Activated CD8-positive, alpha-beta memory T cell treated with anti-CD3 and anti-CD28 coated beads for 36 hours (primary cell): ENCODE data around the gene PPP2R3A. TPM values are rescaled to one million over a fixed set of nuclear protein-coding genes. Genes with fewer than 3 reads are reported as not detected.

ENCODE experiments used
- CTCF ChIA-PET: fragments of 350-600 bp; sonication (Branson Sonifier 250); formaldehyde crosslinking; loops from one replicate; lab custom pipeline; 2021; ENCODE audit warnings: antibody characterized with exemption; lab: Charles Lee
- POLR2A ChIA-PET: fragments of 350-600 bp; sonication (Branson Sonifier 250); formaldehyde crosslinking; loops from one replicate; lab custom pipeline; 2021; ENCODE audit warnings: antibody characterized with exemption; lab: Charles Lee
- total RNA-seq, 2 experiments: library from RNA; stranded (reverse); gene quantifications; one replicate each; pipeline ENCODE4 v1.2.3, GENCODE V29; 2021

PPP2R3A gene
- total RNA-seq, 2 experiments from 2014 or later: 0.08 to 0.21 TPM

DNA sequence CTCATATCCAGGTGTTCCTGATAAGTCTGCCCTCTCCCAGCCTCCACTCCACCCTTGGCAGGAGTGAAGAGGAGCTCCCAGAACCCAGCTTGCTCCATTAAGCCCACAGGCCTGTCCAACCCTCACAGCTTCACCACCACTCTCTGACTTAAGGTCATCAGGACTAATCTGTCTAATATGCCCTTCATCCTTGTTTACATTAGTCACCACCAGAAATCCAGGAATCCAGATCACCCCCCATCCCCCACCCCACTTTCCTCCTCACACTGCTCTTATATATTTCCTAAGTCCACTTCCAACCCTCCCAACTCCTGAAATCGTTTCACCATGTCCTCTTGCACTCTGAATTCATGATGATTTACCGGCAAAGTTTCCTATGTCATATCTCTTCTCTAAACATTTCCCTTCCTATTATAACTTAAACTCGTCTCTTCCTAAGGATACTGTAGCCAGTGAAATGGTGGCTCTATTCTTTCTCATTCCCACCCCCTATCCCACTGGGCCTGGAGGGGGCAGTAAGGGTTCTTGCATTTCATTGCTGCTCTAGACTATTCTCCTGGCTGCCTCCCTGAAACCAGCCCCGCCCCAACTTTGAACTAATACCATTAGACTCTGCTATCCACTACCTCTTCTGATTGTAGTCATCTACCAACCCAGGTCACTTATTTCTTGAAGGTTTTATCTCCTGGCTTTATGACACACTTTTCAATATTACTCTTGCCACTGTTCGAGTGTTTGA is 43.4 kb downstream of the PPP2R3A start:
- POLR2A ChIA-PET: no interaction called here
- CTCF ChIA-PET: no interaction called here

GRCh38 chr3:136018876-136019275 is 53.3 kb downstream of the PPP2R3A start:
- CTCF ChIA-PET: no interaction called here
- POLR2A ChIA-PET: no interaction called here

DNA sequence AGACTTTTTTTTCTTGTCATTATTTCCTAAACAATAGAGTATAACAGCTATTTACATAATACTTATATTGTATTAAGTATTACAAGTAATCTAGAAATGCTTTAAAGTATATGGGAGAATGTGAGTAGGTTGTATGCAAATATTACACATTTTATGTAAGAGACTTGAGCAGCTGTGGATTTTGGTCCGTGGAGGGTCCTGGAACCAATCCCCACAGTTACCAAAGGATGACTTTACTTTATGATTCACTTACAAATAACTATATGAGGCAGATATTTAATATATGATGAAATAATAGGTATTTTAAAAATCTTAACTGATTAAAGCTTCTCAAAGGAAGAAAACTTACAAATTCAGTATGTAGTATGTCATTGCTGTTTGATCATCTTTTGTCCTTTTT is 56.3 kb downstream of the PPP2R3A start:
- CTCF ChIA-PET: no interaction called here
- POLR2A ChIA-PET: no interaction called here

DNA sequence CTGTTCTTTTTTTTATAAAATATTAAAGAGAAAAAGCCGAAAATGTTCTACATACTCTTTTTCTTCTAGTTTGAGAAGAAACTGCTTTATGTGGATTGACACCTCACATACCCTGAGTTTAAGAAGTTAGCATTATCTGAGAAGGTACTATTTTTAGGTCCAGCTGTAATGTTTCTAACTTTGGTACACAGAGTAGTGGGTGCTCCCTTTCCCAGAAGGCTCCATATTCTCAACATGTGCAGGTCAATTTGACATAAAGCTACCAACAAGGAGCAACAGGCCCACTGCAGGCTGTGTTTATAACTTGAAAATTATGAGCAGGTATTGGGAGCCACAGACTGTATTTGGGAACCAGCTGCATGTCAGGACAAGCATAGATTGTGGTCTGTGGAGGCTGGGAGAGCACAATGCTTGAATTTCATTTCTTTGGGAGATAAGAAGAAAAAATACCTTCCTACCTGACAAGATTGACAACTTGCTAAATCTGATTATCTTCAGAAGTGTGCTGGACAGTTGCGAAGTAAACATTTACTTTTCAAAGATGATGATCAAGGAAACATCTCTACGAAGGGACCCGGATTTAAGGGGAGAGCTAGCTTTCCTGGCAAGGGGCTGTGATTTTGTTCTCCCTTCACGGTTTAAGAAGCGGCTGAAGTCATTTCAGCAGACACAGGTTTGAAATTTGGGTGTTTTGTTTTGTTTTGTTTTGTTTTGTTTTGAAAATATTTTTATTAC is 57.2 kb downstream of the PPP2R3A start:
- POLR2A ChIA-PET: no interaction called here
- CTCF ChIA-PET: no interaction called here

DNA sequence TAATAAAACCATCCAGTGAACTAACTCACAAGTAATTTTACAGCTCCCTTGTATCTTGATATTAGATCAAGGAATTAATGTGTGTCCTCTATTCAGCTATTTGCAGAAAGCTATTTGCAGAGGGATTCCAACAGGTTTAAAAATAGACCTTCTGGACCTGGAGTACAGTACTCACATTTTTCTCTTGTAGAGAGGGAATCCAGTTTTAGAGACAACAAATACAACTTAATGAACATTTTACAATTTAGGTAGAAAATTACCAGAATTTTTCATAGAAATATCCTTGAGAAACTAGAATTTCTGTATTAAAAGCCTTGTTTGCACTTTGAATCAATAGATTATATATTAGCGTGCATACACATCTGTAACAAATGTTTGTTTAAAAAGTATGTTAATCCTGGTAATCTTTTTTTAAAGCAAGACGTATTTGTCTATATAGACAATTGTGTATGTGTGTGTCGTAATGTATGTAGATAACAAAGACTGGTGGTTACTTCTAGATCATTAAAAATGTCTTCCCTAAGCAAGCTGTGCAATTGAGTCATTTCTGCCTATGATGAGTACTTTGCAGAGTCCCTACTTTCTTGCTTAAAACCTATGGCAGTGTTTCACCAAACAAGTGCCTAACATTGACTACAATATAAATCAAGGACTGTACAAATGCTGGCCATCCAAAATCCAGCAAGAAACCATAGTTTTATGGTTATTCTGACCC is 57.9 kb downstream of the PPP2R3A start:
- POLR2A ChIA-PET: no interaction called here
- CTCF ChIA-PET: no interaction called here

GRCh38 chr3:136036306-136036705 is 70.8 kb downstream of the PPP2R3A start:
- POLR2A ChIA-PET: no interaction called here
- CTCF ChIA-PET: no interaction called here

DNA sequence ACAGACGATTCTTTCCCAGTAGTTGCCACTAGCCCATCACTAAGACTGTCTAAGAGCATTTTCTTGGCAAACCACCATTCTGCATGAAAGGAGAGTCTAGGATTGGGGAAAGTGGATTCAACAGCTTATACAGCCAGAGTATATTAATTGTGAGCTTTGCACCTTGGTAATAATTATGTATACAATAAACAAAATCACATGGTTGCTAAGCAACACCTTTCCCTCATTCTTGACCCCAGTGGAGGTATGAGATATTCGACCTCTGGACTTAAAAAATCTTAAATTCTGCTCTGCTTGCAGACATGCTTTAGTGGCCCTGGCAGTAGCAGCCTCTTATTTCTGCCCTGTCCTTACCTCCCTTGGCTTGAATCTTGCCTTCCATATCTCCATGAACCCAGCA is 73.1 kb downstream of the PPP2R3A start:
- ChIA-PET POLR2A (no interaction called here), CTCF (no interaction called here)

GRCh38 chr3:136042608-136043221 is 77.2 kb downstream of the PPP2R3A start:
- CTCF ChIA-PET: interaction anchor here (0.7 to 1.4 kb wide), 2 partner anchors 29 to 121 kb away, joined by 3 read pairs; no protein-coding TSS in a partner anchor
- POLR2A ChIA-PET: no interaction called here

DNA sequence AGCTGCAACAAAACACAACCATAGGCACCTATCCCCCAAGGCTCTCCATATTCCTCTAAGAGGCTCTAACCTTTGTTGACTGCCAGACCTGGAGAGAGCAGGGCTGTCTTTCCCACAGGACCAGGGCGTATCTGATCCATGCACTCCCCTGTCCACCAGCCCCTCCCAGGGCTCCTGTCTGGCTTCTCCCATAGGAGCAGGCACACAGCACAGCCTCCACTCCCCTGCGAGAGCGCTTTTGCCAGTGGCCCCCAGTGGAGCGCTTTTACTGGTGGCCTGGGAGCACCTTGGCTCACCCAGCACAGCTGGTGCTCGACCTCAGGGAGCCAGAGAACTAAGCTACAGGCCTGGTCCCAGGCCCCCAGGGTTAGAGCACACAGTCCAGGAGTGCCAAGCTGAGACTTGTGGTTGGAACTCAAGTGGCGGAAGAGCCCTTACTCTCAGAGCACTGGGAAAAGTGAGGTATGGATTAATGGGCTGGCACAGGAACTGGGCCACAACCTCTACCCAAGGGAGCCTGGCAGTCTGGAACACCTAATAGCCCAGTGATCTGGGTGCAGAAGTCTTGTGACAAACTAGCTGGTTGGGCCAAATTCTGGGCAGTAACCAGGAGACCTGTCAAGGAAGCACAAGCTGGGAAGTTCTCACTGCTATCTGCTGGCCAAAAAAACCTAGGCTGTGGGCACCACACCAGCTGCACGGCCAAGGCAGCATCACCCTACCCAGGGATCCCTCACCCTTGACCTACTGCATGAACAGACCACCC is 79.6 kb downstream of the PPP2R3A start:
- CTCF ChIA-PET: interaction anchor here (1.0 kb wide), 1 partner anchor 1445 kb away, joined by 3 read pairs; no protein-coding TSS in a partner anchor
- POLR2A ChIA-PET: no interaction called here

GRCh38 chr3:136048068-136048467 is 82.5 kb downstream of the PPP2R3A start:
- ChIA-PET POLR2A (no interaction called here), CTCF (no interaction called here)

- ChIA-PET CTCF (no interaction called here), POLR2A (no interaction called here)
These were observed 84.7 kb downstream of the PPP2R3A start for GRCh38 chr3:136050250-136050649.

GRCh38 chr3:136055491-136055890 is 90.0 kb downstream of the PPP2R3A start:
- ChIA-PET CTCF (interaction anchor here (0.6 kb wide), 1 partner anchor 292 kb away, joined by 4 read pairs; no protein-coding TSS in a partner anchor), POLR2A (no interaction called here)

- CTCF ChIA-PET: no interaction called here
- POLR2A ChIA-PET: no interaction called here
These were observed 101.7 kb downstream of the PPP2R3A start for GRCh38 chr3:136067211-136067610.

GRCh38 chr3:136068708-136069107 is 103.2 kb downstream of the PPP2R3A start:
- ChIA-PET CTCF (no interaction called here), POLR2A (no interaction called here)

DNA sequence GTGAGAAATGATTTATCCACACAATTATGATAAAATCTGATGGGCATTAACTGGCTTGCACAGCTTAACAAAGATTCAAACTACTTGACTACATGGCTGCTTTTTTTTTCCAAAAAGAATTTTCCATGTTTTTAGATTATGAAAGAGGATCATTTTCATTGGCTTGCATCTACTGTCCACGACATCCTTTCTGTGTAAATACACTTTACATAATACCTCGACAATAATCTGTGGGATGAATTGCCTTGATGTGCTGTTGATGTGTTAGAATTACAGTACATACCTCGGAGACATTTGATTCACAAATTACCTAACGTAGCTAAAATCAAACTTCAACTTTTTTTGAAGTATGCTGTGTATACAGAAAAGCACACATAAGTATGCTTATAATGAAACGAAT is 104.4 kb downstream of the PPP2R3A start:
- POLR2A ChIA-PET: no interaction called here
- CTCF ChIA-PET: no interaction called here

DNA sequence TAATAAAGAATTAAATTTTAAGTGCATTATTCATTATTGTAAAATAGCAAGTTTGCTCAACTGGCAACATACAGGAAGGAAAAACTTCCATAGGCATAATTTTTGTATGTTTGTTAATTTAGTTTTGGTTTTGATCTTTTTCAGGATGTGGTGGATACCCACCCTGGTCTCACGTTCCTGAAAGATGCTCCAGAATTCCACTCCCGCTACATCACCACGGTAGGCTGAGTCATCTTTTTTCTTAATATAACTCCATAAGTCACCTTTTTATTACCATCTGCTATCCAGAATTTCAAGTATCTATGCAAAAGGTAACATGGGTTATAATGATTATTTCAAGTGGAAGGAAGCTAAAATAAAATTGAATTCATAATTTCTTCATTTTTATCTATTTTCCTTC is 104.8 kb downstream of the PPP2R3A start:
- ChIA-PET POLR2A (interaction anchor here (0.8 kb wide), 1 partner anchor 682 kb away, joined by 3 read pairs; no protein-coding TSS in a partner anchor), CTCF (interaction anchor here (1.1 kb wide), 1 partner anchor 682 kb away, joined by 5 read pairs; the partner anchor contains the start of gene STAG1)

GRCh38 chr3:136070953-136071949 is 105.7 kb downstream of the PPP2R3A start:
- ChIA-PET CTCF (interaction anchor here (0.6 to 1.2 kb wide), 3 partner anchors 29 to 681 kb away, joined by 3 to 5 read pairs (median 3); partner anchors contain the start of gene STAG1), POLR2A (interaction anchor here (0.8 kb wide), 1 partner anchor 681 kb away, joined by 3 read pairs; no protein-coding TSS in a partner anchor)
